GM18502 (cell line): ENCODE data around the gene SETD7.

ENCODE experiments used
- ATAC-seq: cut with Tn5 transposase; IDR thresholded peaks from one replicate; pipeline ENCODE4 v1.9.1; 2021; ENCODE audit warnings: mild to moderate bottlenecking; ENCODE audit not compliant: unreplicated experiment, poor library complexity

Gene SETD7

GRCh38 chr4:139521754-139522401, 34.1 kb downstream of the SETD7 start:
- peak; percentile 55 for ATAC-seq

- no peak for ATAC-seq
Observed at GRCh38 chr4:139515531-139515958, 40.5 kb downstream of the SETD7 start.

DNA sequence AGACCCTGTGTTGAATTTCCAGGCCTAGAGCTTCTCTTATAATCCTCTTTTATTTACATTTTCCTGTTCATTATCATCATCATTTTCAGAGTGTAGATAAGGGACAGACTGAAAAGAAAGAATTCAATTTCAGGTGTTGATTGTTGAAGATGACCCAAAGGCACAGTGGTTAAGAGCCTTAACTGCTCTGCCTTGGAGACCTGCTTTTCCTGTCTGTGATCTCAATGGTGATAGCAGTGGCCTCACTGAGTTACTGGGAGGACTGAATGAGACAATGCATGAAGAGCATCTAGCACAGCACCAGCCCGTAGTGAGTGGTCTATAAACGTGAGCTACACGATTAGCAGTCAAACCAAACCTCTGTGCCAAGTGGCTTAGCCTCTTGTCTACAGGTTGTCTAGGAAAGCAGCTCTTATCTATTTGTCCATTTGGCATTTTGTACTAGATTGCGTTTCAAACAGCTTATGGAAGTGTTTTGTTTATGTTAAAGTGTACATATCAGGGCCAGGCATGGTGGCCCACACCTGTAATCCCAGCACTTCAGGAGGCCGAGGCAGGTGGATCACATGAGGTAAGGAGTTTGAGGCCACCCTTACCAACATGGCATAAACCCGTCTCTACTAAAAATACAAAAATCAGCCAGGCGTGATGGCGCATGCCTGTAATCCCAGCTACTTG, 41.5 kb downstream of the SETD7 start:
- ATAC-seq: no peak

- ATAC-seq: no peak
Observed at GRCh38 chr4:139511320-139511719, 44.7 kb downstream of the SETD7 start.

DNA sequence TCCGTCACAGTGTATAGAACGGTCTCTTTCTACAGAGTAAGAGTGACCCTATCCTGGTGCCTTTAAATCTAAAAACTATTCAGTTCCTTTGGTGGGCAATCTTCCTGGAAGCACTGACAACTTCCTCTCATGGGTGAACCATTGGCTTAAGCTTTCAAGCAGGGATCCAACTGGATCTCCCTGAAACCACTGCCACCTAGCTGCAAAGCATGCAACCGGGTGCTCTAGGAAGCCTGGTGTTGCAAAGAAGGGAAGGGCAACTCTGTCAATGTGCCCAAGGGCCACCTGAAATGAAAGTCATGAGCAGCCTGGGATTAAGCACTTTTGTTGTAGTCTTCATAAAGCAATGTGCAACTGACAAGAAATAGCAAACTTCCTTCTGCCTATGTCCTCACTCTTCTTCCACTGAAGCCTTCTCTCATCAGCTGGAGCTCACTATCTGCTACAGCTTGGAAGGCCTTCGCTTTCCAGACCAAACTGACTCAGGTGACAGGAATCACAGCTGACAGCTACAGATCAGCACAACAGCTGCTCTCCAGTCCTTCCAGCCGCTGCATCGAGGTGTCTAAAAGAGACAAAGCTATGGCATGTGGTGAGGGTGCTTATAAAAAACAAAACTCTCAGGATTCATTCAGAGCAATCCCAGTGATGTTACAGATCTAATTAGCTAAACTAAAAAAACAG, 46.1 kb downstream of the SETD7 start:
- no peak for ATAC-seq

DNA sequence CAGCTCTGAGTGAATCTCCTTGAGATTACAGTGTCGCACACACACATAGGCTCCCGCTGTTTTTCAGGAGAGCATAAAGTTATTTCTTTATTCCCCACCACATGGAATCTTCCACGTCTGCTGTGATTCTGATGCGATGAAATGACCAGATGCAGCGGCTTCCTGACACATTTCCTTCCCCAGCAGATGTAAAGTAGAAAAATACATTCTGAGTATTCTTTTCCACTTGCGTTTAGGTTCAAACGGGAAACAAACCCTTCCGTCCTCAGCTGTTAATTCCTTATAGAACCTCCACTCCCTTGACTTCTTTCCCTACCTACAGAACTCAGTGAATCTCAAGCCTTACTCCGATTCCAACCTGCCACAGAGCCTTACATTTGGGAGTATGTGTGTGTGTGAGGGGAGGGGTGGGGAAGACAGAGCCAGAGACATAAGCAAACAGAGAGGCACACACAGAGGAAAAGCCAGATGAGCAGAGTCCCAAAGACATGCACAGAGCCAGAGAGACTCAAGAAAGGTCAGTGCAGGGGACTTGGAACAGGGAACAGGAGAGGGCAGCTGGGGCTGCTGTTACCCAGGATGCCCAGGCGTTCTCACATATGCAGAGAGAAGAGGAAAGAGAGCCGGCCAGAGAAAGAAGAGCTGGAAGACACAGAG, 47.3 kb downstream of the SETD7 start:
- no peak for ATAC-seq

DNA sequence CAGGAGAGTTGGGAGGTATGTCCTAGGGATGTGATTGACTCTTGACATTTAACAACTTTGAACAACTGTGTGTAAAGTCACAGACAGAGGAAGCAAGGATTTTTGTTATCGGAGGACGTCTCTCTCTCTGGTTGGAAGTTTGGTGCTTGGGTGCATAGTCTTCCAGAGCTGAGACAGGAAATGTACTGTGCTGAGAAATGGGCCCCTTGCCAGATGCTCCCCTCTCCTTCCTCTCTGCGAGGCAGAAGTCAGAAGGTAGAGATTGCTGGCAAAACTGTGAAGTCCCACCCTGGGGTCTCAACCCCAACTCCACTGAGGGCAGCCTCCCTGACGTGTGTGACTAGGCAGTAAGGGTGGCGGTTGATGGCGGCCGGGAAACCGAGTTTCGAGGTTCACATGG, 49.2 kb downstream of the SETD7 start:
- no peak for ATAC-seq

- ATAC-seq: no peak
Observed at GRCh38 chr4:139503622-139504166, 52.3 kb downstream of the SETD7 start.

DNA sequence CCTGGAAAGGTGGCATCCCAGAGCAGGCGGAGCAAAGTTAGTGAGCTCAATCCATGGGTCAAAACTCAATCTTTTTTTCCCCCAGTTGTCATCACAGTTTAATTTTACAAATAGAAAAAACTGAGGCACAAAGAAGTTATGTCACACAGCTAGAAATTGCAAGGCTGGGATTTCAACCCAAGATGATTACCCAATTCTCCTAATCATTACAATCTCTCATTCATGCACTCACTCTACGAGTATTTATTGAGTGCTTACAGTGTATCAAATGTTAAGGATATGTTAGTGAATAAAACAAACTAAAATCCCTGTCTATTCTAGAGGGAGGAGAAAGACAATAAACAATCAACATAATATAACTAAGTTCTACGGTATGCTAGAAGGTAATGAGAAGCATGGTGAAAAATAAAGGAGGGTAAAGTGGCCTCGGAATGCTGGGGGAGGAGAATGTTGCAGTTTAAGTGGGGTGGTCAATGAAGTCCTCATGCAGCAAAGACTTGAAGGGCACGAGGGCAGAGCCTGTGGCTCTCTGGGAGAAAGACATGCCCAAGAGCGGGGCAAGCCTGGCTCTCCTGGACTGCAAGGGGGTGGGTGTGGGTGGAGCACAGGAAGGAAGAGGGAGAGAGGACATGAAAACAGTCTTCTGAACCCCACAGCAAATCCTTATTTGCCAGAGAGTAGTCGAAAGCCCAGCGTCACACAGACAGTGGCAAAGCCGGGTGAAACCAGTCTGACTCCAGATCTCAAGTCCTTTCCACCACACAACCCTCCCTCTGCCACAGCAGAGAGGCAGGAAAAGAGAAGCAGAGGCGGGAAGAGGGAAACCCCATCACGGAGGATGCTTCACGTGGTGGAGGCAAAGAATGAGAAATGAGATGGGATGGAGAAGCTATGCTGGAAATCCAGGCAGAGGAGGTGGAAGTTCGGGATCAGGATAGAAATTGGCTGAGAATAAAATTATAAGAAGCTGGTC, 53.8 kb downstream of the SETD7 start:
- ATAC-seq: no peak

GRCh38 chr4:139501527-139501926, 54.5 kb downstream of the SETD7 start:
- no peak for ATAC-seq

GRCh38 chr4:139501117-139501516, 54.9 kb downstream of the SETD7 start:
- ATAC-seq: no peak

- ATAC-seq: no peak
Observed at GRCh38 chr4:139499186-139499585, 56.8 kb downstream of the SETD7 start.

- no peak for ATAC-seq
Observed at GRCh38 chr4:139493176-139493575, 62.8 kb downstream of the SETD7 start.

GRCh38 chr4:139492429-139492828, 63.6 kb downstream of the SETD7 start:
- ATAC-seq: no peak

- ATAC-seq: no peak
Observed at GRCh38 chr4:139489638-139490037, 66.4 kb downstream of the SETD7 start.

DNA sequence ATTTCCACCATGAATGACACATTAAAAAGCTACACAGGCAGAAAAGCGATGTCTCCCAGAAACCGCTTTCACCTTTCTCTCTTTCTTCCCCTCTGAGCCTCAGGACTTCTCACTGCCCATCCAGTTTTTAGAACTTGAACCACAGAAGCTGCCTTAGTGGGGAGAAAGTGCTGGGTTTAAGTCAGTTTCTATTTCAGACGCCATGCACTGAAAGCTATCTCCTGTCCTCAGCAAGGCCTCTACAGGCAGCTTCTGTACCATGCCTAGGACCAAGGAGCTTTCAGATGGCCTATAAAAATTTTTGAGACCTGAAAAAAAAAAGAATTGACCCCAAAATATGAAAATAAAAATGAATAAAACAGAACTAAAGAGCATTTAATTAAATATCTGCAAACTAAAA, 67.6 kb downstream of the SETD7 start:
- no peak for ATAC-seq

- no peak for ATAC-seq
Observed at GRCh38 chr4:139484783-139485311, 71.2 kb downstream of the SETD7 start.

DNA sequence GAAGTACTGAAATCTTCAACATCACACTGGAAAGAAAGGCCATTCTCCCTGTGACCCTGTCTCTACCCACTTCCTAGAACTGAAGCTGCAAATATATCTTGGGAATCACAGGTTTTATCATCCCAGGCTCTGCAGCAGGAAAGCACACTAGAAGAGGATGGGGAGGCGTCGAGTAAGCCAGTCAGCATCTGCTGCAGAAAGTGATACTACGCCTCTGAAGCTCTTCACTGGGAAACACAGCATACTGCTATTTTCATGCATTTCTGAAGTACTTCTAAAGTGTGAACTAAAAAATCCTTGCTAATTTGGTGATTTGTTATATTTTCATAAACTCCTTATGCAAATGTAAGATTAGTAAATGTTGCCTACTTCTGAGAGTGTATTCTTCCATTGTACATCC, 73.0 kb downstream of the SETD7 start:
- ATAC-seq: no peak

DNA sequence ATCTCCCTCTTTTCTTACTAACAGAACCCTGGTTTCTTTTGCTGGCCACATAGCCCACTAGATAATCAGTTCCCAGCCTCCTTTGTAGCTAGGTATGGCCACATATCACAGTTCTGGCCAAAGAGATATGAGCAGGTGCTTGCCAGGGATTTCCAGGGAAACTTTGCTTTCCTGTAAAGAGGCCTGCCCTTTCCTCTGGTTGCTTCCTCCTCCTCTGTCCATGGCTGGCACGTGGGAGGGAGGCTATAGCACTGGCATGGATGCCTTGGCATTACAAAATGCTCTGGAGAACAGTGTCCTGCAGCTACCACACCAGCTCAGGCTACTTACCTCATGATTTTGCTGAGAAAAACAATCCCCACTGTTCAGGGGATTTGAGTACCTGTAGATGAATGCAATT, 74.6 kb downstream of the SETD7 start:
- no peak for ATAC-seq
